MM.1S (cell line): ENCODE measurements around the gene CMIP.

ENCODE experiments used
- DNase-seq: peaks from one replicate; pipeline ENCODE4 v3.0.0-alpha.2; 2015
- H2AFZ ChIP-seq: fragments of 300-600 bp; sonication (generic); 2 replicates; pipeline ENCODE4 v1.6.0; 2016; ENCODE audit warnings: antibody characterized with exemption, low read length
- H3F3A ChIP-seq: fragments of 300-600 bp; sonication (generic); 2 replicates; pipeline ENCODE4 v1.6.1; 2016; ENCODE audit warnings: mild to moderate bottlenecking, antibody characterized with exemption, low read length, moderate library complexity, mixed read lengths; ENCODE audit not compliant: insufficient read depth
- H3K27ac ChIP-seq: fragments of 300-600 bp; sonication (generic); 2 replicates; pipeline ENCODE4 v1.5.1; 2016; ENCODE audit warnings: mild to moderate bottlenecking, low read length
- H3K27me3 ChIP-seq: fragments of 300-600 bp; sonication (generic); replicated peaks from 2 replicates; pipeline ENCODE4 v1.6.0; 2016; ENCODE audit warnings: low read length; ENCODE audit not compliant: insufficient read depth
- H3K36me3 ChIP-seq: fragments of 300-600 bp; sonication (generic); replicated peaks from 2 replicates; pipeline ENCODE4 v1.6.1; 2016; ENCODE audit warnings: mild to moderate bottlenecking, low read length, mixed read lengths; ENCODE audit not compliant: insufficient read depth
- H3K4me1 ChIP-seq: fragments of 300-600 bp; sonication (generic); 2 replicates; pipeline ENCODE4 v1.6.1; 2016; ENCODE audit warnings: low read length, mixed read lengths
- H3K4me2 ChIP-seq: fragments of 300-600 bp; sonication (generic); 2 replicates; pipeline ENCODE4 v1.6.0; 2016; ENCODE audit warnings: low read depth, low read length
- H3K4me3 ChIP-seq: fragments of 300-600 bp; sonication (generic); 2 replicates; pipeline ENCODE4 v1.5.1; 2016; ENCODE audit warnings: low read length, mixed read lengths
- H3K79me2 ChIP-seq: fragments of 300-600 bp; sonication (generic); 2 replicates; pipeline ENCODE4 v1.6.1; 2016; ENCODE audit warnings: mixed run types, low read length, mixed read lengths
- H3K9ac ChIP-seq: fragments of 300-600 bp; sonication (generic); 2 replicates; pipeline ENCODE4 v1.6.1; 2016; ENCODE audit warnings: low read length, mixed read lengths
- H3K9me2 ChIP-seq: fragments of 300-600 bp; sonication (generic); replicated peaks from 2 replicates; pipeline ENCODE4 v1.6.1; 2016; ENCODE audit warnings: mild to moderate bottlenecking, low read length, mixed read lengths; ENCODE audit not compliant: insufficient read depth
- H3K9me3 ChIP-seq: fragments of 300-600 bp; sonication (generic); replicated peaks from 2 replicates; pipeline ENCODE4 v1.6.1; 2016; ENCODE audit warnings: mild to moderate bottlenecking, low read length, mixed read lengths; ENCODE audit not compliant: insufficient read depth
- H4K20me1 ChIP-seq: fragments of 300-600 bp; sonication (generic); 2 replicates; pipeline ENCODE4 v1.6.1; 2016; ENCODE audit warnings: mild to moderate bottlenecking, low read length, moderate library complexity, mixed read lengths; ENCODE audit not compliant: insufficient read depth
- EZH2 ChIP-seq: fragments of 300-600 bp; sonication (generic); optimal IDR thresholded peaks from 2 replicates; pipeline ENCODE3; 2017; ENCODE audit warnings: low read depth, mild to moderate bottlenecking, antibody characterized with exemption, low read length, mixed read lengths
- EZH2phosphoT487 ChIP-seq: fragments of 300-600 bp; sonication (generic); IDR thresholded peaks from 2 replicates; pipeline ENCODE4 v1.6.1; 2018; ENCODE audit warnings: antibody characterized with exemption, low read length
- TF ChIP-seq, protein P1 (sequence below): fragments of 300-600 bp; sonication (generic); IDR thresholded peaks from 2 replicates; pipeline ENCODE4 v1.5.1; 2016; ENCODE audit warnings: antibody characterized with exemption, low read length, mixed read lengths

Gene CMIP

DNA sequence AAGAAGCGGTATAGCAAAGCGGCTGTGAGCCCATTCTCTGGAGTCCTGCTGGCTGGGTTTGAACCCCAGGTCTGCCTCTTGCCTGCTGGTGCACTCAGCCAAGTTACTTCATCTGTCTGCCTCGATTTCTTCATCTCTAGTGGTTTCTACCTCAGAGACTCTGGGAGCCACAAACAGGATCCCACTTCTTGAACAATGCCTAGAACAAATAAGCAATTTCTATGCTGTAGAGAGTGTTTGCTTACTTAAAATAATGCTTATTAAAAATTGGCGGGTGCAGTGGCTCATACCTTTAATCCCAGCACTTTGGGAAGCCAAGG, 75.5 kb downstream of the CMIP start:
- no peak overlapping the region; the same call in 1 of the 2 replicates for H3K4me2 ChIP-seq
- no peak overlapping the region for H2AFZ ChIP-seq
- H3K4me1 ChIP-seq: peaks cover 6% of the 10 kb centered on the region
- no peak overlapping the region for H3K9ac ChIP-seq
- H3K9me3 ChIP-seq: no peaks in the 10 kb centered on the region
- no peaks in the 10 kb centered on the region for H4K20me1 ChIP-seq
- H3K9me2 ChIP-seq: no peaks in the 10 kb centered on the region
- no peaks in the 10 kb centered on the region for H3K27me3 ChIP-seq
- DNase-seq: no peak
- no peaks in the 10 kb centered on the region for H3K36me3 ChIP-seq
- H3K79me2 ChIP-seq: no peaks in the 10 kb centered on the region
- H3F3A ChIP-seq: no peaks in the 10 kb centered on the region
- TF ChIP-seq, protein P1, sequence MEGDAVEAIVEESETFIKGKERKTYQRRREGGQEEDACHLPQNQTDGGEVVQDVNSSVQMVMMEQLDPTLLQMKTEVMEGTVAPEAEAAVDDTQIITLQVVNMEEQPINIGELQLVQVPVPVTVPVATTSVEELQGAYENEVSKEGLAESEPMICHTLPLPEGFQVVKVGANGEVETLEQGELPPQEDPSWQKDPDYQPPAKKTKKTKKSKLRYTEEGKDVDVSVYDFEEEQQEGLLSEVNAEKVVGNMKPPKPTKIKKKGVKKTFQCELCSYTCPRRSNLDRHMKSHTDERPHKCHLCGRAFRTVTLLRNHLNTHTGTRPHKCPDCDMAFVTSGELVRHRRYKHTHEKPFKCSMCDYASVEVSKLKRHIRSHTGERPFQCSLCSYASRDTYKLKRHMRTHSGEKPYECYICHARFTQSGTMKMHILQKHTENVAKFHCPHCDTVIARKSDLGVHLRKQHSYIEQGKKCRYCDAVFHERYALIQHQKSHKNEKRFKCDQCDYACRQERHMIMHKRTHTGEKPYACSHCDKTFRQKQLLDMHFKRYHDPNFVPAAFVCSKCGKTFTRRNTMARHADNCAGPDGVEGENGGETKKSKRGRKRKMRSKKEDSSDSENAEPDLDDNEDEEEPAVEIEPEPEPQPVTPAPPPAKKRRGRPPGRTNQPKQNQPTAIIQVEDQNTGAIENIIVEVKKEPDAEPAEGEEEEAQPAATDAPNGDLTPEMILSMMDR: no peak
- TF ChIP-seq EZH2phosphoT487: no peak
- no peak for TF ChIP-seq EZH2
- peak overlapping the region; percentile 41; the same call in 1 of the 2 replicates for H3K27ac ChIP-seq
- H3K4me3 ChIP-seq: no peak overlapping the region

DNA sequence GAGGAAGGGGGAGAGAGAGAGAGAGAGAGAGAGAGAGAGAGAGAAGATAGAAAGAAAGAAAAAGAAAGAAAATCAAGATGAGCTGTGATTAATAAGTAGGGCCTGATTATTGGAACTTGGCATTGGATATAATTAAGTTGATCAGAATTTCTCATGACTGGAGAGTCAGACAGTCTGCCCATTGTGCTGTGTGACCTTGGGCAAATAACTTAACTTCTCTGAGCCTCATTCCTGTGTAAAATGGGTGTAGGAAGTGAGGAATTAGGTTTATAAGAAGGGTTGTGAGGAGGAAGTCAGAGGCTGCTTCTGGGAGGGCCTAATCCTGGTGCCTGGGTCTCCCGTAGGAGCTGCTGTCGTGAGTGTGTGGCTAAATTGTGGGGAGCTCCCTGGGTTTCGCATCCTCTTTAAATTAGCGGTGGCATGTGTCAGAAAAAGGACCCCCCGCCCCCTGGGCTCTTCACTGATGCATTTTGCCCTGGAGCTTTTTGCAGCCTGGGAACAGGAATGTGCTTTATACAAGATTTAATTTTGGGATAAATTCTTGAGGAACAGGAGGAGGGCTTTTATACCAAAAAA, 76.0 kb downstream of the CMIP start:
- TF ChIP-seq EZH2 (no peak), EZH2phosphoT487 (no peak)
- TF ChIP-seq, protein P1: no peak
- no peak for DNase-seq

DNA sequence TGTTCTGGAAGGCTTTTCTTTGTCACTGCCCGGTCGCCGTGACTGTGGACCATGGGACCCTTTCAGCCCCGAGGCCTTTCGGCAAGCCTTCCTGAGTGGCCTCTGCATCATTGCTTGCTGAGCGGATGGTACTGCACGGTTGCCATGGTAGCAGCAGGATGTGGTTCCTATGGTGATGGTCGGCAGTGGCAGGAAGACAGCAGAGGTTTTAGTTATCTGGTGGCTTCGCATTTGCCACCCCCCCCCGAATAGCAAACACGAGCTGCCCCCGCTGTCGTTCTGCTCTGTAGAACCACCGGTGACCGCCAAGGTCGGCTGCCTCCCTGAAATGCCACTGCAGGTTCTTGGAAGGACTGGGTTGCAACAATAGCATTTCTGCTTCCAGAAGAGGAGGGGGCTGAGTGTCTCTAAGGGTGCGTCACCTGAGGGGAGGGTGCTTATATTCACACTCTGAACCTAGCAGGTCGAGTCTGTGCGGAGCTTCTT, 76.6 kb downstream of the CMIP start:
- Histone ChIP-seq H3F3A (no peaks in the 10 kb centered on the region), H3K4me2 (no peak overlapping the region), H3K27ac (no peak overlapping the region), H3K9me2 (no peaks in the 10 kb centered on the region), H3K36me3 (no peaks in the 10 kb centered on the region), H3K9ac (no peak overlapping the region), H3K4me1 (peaks cover 6% of the 10 kb centered on the region), H3K9me3 (no peaks in the 10 kb centered on the region), H3K4me3 (no peak overlapping the region), H2AFZ (no peak overlapping the region), H3K79me2 (no peaks in the 10 kb centered on the region), H3K27me3 (no peaks in the 10 kb centered on the region), H4K20me1 (no peaks in the 10 kb centered on the region)
- TF ChIP-seq EZH2phosphoT487: no peak
- TF ChIP-seq EZH2: no peak
- TF ChIP-seq, protein P1: no peak
- DNase-seq: no peak

More for the DNA sequence above, 76.0 kb downstream of the CMIP start:
- H3K9ac ChIP-seq: no peak overlapping the region
- no peaks in the 10 kb centered on the region for H4K20me1 ChIP-seq
- no peak overlapping the region; the same call in 1 of the 2 replicates for H3K4me2 ChIP-seq
- H3K27me3 ChIP-seq: no peaks in the 10 kb centered on the region
- H3K4me3 ChIP-seq: no peak overlapping the region
- H3F3A ChIP-seq: no peaks in the 10 kb centered on the region
- H3K9me2 ChIP-seq: no peaks in the 10 kb centered on the region
- H2AFZ ChIP-seq: no peak overlapping the region
- peaks cover 6% of the 10 kb centered on the region for H3K4me1 ChIP-seq
- H3K27ac ChIP-seq: no peak overlapping the region
- no peaks in the 10 kb centered on the region for H3K36me3 ChIP-seq
- no peaks in the 10 kb centered on the region for H3K9me3 ChIP-seq
- no peaks in the 10 kb centered on the region for H3K79me2 ChIP-seq
